Stimulated activated CD4-positive, alpha-beta T cell treated with anti-CD3 and anti-CD28 coated beads, Interleukin-2, amount 100 ng/mL, for 4 hours (primary cell): ENCODE measurements around the gene CATSPERB.
"Not testable (repeated sequence)": the region's sequence is repeated elsewhere in the genome, so short reads cannot be mapped to it uniquely, and the experiment has no call there.

Source experiments
- DNase-seq: peaks from one replicate; pipeline ENCODE4 v3.0.0-alpha.2; 2020; ENCODE audit warnings: low read depth

The CATSPERB gene

GRCh38 chr14:91732859-91733477 lies 1.1 kb upstream of the CATSPERB start:
- DNase-seq: no peak

- no peak for DNase-seq
Observed at GRCh38 chr14:91732439-91732838, 553 bp upstream of the CATSPERB start.

- DNase-seq: no peak
Observed at GRCh38 chr14:91731018-91731417, 868 bp downstream of the CATSPERB start.

GRCh38 chr14:91729756-91730155 lies 2.1 kb downstream of the CATSPERB start:
- DNase-seq: no peak

GRCh38 chr14:91728616-91729183 lies 3.2 kb downstream of the CATSPERB start:
- DNase-seq: no peak

- no peak for DNase-seq
Observed at GRCh38 chr14:91727121-91727520, 4.8 kb downstream of the CATSPERB start.

- DNase-seq: no peak
Observed at GRCh38 chr14:91723501-91723900, 8.4 kb downstream of the CATSPERB start.

GRCh38 chr14:91722386-91722785 lies 9.5 kb downstream of the CATSPERB start:
- DNase-seq: no peak

- DNase-seq: no peak
Observed at GRCh38 chr14:91719839-91720238, 12.0 kb downstream of the CATSPERB start.

- no peak for DNase-seq
Observed at GRCh38 chr14:91716999-91717398, 14.9 kb downstream of the CATSPERB start.

GRCh38 chr14:91714805-91715204 lies 17.1 kb downstream of the CATSPERB start:
- no peak for DNase-seq

GRCh38 chr14:91708795-91709194 lies 23.1 kb downstream of the CATSPERB start:
- no peak for DNase-seq

GRCh38 chr14:91706996-91707395 lies 24.9 kb downstream of the CATSPERB start:
- no peak for DNase-seq

- no peak for DNase-seq
Observed at GRCh38 chr14:91694643-91695042, 37.2 kb downstream of the CATSPERB start.

- no peak for DNase-seq
Observed at GRCh38 chr14:91693346-91693745, 38.5 kb downstream of the CATSPERB start.

GRCh38 chr14:91692075-91692474 lies 39.8 kb downstream of the CATSPERB start:
- DNase-seq: no peak

GRCh38 chr14:91689608-91690007 lies 42.3 kb downstream of the CATSPERB start:
- DNase-seq: no peak

GRCh38 chr14:91687436-91687835 lies 44.5 kb downstream of the CATSPERB start:
- DNase-seq: not testable (repeated sequence)

- DNase-seq: no peak
Observed at GRCh38 chr14:91685600-91685999, 46.3 kb downstream of the CATSPERB start.

- DNase-seq: no peak
Observed at GRCh38 chr14:91681893-91682563, 49.9 kb downstream of the CATSPERB start.

- DNase-seq: no peak
Observed at GRCh38 chr14:91681118-91681517, 50.8 kb downstream of the CATSPERB start.

GRCh38 chr14:91679273-91679672 lies 52.6 kb downstream of the CATSPERB start:
- no peak for DNase-seq

- not testable (repeated sequence) for DNase-seq
Observed at GRCh38 chr14:91677687-91678086, 54.2 kb downstream of the CATSPERB start.

GRCh38 chr14:91674911-91675310 lies 57.0 kb downstream of the CATSPERB start:
- DNase-seq: no peak
